ENCODE results near the gene RPL13A. TPM values are rescaled to one million over a fixed set of nuclear protein-coding genes. Genes with fewer than 3 reads are reported as not detected.

RPL13A gene
- total and polyA plus RNA-seq, 2 experiments from 2014 or later: 2,105 to 2,412 TPM

DNA sequence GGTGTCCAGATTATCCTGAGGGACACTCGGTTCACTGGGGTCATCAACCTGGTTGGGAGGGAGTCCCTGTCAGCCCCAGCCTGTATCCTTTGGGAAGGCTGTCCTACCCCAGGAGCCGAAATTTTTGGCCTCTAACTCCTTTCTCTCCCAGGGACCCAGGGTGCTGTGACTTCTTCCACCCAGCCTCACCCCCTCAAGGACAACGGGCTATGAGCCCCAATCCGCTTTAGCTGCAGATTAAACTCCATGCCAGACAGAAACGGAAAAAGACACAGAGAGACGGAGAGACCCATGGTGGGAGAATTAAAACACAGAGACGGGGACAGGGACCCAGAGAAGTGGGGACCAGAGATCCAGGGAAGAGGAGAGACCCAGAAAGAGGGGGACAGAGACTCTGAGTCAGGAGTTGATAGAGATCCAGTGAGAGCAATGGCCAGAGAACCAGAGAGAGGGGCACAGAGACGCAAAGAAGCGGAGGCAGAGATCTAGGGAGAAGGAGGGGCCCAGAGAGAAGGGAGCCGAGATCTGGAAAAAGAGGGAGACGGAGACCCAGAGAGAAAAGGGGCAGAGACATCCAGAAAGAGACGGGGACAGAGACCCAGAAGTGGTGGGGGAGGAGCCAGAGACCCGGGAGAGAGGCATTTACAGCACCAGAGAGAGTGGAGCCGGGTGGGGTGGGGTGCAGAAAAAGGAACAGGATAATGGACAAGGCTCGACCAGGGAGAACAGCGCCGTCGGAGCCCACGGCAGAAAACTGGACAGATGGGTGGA lies 46.8 kb upstream of the RPL13A start:
- peak overlapping the region; percentile 61 for H3K4me3 ChIP-seq
- H3K4me1 ChIP-seq (ENCODE audit: insufficient read depth): peaks cover 22% of the 10 kb centered on the region
- peak overlapping the region; percentile 88 for H3K4me2 ChIP-seq
- TF ChIP-seq, protein P1, sequence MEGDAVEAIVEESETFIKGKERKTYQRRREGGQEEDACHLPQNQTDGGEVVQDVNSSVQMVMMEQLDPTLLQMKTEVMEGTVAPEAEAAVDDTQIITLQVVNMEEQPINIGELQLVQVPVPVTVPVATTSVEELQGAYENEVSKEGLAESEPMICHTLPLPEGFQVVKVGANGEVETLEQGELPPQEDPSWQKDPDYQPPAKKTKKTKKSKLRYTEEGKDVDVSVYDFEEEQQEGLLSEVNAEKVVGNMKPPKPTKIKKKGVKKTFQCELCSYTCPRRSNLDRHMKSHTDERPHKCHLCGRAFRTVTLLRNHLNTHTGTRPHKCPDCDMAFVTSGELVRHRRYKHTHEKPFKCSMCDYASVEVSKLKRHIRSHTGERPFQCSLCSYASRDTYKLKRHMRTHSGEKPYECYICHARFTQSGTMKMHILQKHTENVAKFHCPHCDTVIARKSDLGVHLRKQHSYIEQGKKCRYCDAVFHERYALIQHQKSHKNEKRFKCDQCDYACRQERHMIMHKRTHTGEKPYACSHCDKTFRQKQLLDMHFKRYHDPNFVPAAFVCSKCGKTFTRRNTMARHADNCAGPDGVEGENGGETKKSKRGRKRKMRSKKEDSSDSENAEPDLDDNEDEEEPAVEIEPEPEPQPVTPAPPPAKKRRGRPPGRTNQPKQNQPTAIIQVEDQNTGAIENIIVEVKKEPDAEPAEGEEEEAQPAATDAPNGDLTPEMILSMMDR (conservative IDR thresholded peaks at IDR 0.05; ENCODE audit: low read depth in 2 of 2): no peak
- TF ChIP-seq, protein P2, sequence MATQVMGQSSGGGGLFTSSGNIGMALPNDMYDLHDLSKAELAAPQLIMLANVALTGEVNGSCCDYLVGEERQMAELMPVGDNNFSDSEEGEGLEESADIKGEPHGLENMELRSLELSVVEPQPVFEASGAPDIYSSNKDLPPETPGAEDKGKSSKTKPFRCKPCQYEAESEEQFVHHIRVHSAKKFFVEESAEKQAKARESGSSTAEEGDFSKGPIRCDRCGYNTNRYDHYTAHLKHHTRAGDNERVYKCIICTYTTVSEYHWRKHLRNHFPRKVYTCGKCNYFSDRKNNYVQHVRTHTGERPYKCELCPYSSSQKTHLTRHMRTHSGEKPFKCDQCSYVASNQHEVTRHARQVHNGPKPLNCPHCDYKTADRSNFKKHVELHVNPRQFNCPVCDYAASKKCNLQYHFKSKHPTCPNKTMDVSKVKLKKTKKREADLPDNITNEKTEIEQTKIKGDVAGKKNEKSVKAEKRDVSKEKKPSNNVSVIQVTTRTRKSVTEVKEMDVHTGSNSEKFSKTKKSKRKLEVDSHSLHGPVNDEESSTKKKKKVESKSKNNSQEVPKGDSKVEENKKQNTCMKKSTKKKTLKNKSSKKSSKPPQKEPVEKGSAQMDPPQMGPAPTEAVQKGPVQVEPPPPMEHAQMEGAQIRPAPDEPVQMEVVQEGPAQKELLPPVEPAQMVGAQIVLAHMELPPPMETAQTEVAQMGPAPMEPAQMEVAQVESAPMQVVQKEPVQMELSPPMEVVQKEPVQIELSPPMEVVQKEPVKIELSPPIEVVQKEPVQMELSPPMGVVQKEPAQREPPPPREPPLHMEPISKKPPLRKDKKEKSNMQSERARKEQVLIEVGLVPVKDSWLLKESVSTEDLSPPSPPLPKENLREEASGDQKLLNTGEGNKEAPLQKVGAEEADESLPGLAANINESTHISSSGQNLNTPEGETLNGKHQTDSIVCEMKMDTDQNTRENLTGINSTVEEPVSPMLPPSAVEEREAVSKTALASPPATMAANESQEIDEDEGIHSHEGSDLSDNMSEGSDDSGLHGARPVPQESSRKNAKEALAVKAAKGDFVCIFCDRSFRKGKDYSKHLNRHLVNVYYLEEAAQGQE (IDR thresholded peaks at IDR 0.05; ENCODE audit: unreplicated experiment): no peak
- TF ChIP-seq, protein P3, sequence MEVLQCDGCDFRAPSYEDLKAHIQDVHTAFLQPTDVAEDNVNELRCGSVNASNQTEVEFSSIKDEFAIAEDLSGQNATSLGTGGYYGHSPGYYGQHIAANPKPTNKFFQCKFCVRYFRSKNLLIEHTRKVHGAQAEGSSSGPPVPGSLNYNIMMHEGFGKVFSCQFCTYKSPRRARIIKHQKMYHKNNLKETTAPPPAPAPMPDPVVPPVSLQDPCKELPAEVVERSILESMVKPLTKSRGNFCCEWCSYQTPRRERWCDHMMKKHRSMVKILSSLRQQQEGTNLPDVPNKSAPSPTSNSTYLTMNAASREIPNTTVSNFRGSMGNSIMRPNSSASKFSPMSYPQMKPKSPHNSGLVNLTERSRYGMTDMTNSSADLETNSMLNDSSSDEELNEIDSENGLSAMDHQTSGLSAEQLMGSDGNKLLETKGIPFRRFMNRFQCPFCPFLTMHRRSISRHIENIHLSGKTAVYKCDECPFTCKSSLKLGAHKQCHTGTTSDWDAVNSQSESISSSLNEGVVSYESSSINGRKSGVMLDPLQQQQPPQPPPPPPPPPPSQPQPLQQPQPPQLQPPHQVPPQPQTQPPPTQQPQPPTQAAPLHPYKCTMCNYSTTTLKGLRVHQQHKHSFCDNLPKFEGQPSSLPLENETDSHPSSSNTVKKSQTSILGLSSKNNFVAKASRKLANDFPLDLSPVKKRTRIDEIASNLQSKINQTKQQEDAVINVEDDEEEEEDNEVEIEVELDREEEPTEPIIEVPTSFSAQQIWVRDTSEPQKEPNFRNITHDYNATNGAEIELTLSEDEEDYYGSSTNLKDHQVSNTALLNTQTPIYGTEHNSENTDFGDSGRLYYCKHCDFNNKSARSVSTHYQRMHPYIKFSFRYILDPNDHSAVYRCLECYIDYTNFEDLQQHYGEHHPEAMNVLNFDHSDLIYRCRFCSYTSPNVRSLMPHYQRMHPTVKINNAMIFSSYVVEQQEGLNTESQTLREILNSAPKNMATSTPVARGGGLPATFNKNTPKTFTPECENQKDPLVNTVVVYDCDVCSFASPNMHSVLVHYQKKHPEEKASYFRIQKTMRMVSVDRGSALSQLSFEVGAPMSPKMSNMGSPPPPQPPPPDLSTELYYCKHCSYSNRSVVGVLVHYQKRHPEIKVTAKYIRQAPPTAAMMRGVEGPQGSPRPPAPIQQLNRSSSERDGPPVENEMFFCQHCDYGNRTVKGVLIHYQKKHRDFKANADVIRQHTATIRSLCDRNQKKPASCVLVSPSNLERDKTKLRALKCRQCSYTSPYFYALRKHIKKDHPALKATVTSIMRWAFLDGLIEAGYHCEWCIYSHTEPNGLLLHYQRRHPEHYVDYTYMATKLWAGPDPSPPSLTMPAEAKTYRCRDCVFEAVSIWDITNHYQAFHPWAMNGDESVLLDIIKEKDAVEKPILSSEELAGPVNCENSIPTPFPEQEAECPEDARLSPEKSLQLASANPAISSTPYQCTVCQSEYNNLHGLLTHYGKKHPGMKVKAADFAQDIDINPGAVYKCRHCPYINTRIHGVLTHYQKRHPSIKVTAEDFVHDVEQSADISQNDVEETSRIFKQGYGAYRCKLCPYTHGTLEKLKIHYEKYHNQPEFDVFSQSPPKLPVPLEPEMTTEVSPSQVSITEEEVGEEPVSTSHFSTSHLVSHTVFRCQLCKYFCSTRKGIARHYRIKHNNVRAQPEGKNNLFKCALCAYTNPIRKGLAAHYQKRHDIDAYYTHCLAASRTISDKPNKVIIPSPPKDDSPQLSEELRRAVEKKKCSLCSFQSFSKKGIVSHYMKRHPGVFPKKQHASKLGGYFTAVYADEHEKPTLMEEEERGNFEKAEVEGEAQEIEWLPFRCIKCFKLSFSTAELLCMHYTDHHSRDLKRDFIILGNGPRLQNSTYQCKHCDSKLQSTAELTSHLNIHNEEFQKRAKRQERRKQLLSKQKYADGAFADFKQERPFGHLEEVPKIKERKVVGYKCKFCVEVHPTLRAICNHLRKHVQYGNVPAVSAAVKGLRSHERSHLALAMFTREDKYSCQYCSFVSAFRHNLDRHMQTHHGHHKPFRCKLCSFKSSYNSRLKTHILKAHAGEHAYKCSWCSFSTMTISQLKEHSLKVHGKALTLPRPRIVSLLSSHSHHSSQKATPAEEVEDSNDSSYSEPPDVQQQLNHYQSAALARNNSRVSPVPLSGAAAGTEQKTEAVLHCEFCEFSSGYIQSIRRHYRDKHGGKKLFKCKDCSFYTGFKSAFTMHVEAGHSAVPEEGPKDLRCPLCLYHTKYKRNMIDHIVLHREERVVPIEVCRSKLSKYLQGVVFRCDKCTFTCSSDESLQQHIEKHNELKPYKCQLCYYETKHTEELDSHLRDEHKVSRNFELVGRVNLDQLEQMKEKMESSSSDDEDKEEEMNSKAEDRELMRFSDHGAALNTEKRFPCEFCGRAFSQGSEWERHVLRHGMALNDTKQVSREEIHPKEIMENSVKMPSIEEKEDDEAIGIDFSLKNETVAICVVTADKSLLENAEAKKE (CRISPR knock-in tag; IDR thresholded peaks at IDR 0.05): no peak
- no peak for TF ChIP-seq JUNB (IDR thresholded peaks at IDR 0.05; ENCODE audit: unreplicated experiment)
- peak overlapping the region; percentile 66; the same call in 1 of the 2 replicates for H2AFZ ChIP-seq
- no peaks in the 10 kb centered on the region for H4K20me1 ChIP-seq (replicated peaks; ENCODE audit: insufficient read depth)
- H3F3A ChIP-seq (replicated peaks; ENCODE audit: low read depth): peaks cover 20% of the 10 kb centered on the region
- no peak overlapping the region for H3K27ac ChIP-seq (ENCODE audit: low read depth)
- Mint-ChIP-seq H3K27ac (no peak overlapping the region), H3K27me3 (ENCODE audit: insufficient read depth, low read depth, poor library complexity) (peaks cover 81% of the 10 kb centered on the region), H3K9me3 (peaks cover 5% of the 10 kb centered on the region), H3K4me1 (peaks cover 30% of the 10 kb centered on the region), H3K36me3 (ENCODE audit: low read depth) (no peaks in the 10 kb centered on the region; the same call in 2 of the 3 replicates), H3K4me3 (peak overlapping the region; percentile 71)
- peaks cover 55% of the 10 kb centered on the region for H3K27me3 ChIP-seq (ENCODE audit: insufficient read depth)
- DNase-seq (ENCODE audit: low spot score): no peak
- no peaks in the 10 kb centered on the region for H3K9me2 ChIP-seq (ENCODE audit: insufficient read depth)
- ATAC-seq: no peak
- H3K79me2 ChIP-seq (replicated peaks; ENCODE audit: insufficient read depth): no peaks in the 10 kb centered on the region
- no peaks in the 10 kb centered on the region for H3K36me3 ChIP-seq (ENCODE audit: insufficient read depth)

Data from GM23338 (cell line).